Hepatocyte (in vitro differentiated cells): ENCODE results near the gene LYSET.
"Not testable (repeated sequence)": the region's sequence is repeated elsewhere in the genome, so short reads cannot be mapped to it uniquely, and the experiment has no call there.

Experiments
- EZH2phosphoT487 ChIP-seq: fragments of 200-600 bp; sonication (generic); IDR thresholded peaks from one replicate; pipeline ENCODE4 v1.6.1; 2018; ENCODE audit warnings: antibody characterized with exemption, mild to moderate bottlenecking, low read depth, moderate library complexity; ENCODE audit not compliant: unreplicated experiment, severe bottlenecking
- TF ChIP-seq, protein P1 (sequence below): fragments of 200-600 bp; sonication (generic); IDR thresholded peaks from 2 replicates; pipeline ENCODE4 v1.5.1; 2016; ENCODE audit warnings: antibody characterized with exemption, mild to moderate bottlenecking; ENCODE audit not compliant: poor library complexity

DNA sequence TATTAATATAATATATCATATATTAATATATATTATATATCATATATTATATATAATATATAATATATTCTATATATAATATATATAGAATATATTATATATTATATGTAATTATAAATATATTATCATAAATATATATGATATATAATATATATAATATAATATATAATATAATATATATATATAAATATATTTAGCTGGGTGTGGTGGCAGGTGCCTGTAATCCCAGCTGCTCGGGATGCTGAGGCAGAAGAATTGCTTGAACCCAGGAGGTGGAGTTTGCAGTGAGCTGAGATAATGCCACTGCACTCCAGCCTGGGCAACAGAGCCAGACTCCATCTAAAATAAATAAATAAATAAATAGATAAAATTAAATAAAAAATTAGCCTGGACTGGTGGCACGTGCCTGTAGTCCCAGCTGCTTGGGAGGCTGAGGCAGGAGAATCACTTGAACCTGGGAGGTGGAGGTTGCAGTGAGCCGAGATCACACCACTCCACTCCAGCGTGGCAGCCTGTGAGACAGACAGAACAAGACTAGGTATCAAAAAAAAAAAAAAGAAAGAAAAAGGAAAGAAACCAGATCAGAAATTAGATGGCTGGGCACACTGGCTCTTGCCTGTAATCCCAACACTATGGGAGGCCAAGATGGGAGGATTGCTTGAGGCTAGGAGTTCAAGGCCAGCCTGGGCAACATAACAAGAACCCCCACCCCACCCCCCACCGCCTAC, 25.3 kb upstream of the LYSET start:
- TF ChIP-seq, protein P1, sequence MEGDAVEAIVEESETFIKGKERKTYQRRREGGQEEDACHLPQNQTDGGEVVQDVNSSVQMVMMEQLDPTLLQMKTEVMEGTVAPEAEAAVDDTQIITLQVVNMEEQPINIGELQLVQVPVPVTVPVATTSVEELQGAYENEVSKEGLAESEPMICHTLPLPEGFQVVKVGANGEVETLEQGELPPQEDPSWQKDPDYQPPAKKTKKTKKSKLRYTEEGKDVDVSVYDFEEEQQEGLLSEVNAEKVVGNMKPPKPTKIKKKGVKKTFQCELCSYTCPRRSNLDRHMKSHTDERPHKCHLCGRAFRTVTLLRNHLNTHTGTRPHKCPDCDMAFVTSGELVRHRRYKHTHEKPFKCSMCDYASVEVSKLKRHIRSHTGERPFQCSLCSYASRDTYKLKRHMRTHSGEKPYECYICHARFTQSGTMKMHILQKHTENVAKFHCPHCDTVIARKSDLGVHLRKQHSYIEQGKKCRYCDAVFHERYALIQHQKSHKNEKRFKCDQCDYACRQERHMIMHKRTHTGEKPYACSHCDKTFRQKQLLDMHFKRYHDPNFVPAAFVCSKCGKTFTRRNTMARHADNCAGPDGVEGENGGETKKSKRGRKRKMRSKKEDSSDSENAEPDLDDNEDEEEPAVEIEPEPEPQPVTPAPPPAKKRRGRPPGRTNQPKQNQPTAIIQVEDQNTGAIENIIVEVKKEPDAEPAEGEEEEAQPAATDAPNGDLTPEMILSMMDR, result not testable (repeated sequence)
- not testable (repeated sequence) for TF ChIP-seq EZH2phosphoT487
